C4-2B (cell line): ENCODE measurements around the gene TAX1BP3.

Experiments
- H3K27ac ChIP-seq: fragments of 450-650 bp; 2 replicates; pipeline ENCODE4 v1.5.1; 2017
- ZFX ChIP-seq: fragments of 450-650 bp; IDR thresholded peaks from 2 replicates; pipeline ENCODE4 v1.6.1; 2017
- TF ChIP-seq, protein P1 (sequence below): fragments of 450-650 bp; conservative IDR thresholded peaks from 2 replicates; pipeline ENCODE4 v1.5.1; 2017; ENCODE audit warnings: mild to moderate bottlenecking

The TAX1BP3 gene

DNA sequence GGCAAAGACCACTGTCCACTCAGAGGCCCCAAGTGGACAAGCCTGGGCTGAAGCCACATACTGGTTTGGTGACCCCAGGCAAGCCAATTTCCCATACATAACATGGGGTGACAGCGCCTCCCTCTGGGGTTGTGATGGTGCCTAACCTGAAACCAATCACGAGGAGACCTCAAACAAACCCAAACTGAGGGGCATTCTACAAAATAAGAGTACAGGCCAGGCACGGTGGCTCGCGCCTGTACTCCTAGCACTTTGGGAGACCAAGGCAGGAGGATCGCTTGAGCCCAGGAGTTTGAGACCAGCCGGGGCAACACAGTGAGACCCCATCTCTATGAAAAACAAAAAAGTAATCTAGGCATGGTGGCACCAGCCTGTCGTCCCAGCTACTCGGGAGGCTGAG is 24.0 kb upstream of the TAX1BP3 start:
- no peak overlapping the region for H3K27ac ChIP-seq
- TF ChIP-seq, protein P1, sequence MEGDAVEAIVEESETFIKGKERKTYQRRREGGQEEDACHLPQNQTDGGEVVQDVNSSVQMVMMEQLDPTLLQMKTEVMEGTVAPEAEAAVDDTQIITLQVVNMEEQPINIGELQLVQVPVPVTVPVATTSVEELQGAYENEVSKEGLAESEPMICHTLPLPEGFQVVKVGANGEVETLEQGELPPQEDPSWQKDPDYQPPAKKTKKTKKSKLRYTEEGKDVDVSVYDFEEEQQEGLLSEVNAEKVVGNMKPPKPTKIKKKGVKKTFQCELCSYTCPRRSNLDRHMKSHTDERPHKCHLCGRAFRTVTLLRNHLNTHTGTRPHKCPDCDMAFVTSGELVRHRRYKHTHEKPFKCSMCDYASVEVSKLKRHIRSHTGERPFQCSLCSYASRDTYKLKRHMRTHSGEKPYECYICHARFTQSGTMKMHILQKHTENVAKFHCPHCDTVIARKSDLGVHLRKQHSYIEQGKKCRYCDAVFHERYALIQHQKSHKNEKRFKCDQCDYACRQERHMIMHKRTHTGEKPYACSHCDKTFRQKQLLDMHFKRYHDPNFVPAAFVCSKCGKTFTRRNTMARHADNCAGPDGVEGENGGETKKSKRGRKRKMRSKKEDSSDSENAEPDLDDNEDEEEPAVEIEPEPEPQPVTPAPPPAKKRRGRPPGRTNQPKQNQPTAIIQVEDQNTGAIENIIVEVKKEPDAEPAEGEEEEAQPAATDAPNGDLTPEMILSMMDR = no peak
- no peak for TF ChIP-seq ZFX

DNA sequence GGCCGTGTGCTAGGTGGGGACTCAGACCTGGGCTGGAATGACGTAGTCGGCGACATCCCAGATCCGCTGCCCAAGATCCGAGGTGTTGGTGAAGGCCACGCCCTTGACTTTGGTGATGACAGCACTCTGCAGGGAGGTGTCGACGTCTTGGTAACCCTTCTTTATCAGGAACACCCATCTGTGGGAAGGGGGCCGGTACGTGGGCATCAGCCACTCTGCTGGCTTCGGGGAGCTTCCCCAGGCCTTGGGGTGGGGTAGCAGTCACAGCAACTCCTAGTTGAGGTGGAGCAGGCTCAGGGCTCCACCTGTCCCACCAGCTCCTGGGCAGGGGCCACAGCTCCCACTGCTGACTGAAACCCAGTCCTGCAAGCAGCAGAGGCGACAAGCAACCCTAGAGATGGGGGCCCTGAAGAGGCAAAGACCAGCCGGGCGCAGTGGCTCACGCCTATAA is 23.3 kb upstream of the TAX1BP3 start:
- H3K27ac ChIP-seq = no peak overlapping the region
- TF ChIP-seq, protein P1 = no peak
- TF ChIP-seq ZFX = no peak

DNA sequence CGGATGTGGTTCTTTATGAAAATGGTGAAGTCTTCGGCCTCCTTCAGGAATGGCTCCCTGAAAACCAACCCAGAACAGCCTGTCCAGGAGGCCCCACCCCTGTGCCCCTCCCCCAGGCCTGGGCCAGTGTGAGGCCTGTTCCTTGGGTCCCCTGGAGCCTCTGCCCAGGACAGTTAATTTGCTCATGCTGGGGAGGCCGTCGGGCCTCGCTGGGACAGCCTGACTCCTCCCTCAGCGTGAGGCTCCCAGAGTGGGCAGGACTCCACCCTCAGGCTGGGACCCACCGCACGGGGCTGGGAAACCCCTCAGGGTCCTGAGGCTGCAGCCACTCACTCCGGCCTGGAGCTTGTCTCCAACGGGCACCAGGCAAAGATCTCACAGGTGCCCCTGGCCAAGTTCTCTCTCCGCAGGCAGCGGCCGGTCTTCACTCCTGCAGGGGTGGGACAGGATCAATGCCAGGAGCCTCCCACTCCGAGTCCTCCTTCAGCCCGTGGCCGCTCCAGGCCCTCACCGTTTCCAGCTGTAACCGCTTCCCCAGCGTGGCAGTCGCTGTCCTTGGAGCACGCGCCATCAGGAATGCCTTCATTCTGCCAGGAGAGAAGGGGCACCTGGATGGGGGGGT is 21.8 kb upstream of the TAX1BP3 start:
- TF ChIP-seq, protein P1 = no peak
- no peak for TF ChIP-seq ZFX
- H3K27ac ChIP-seq = no peak overlapping the region

DNA sequence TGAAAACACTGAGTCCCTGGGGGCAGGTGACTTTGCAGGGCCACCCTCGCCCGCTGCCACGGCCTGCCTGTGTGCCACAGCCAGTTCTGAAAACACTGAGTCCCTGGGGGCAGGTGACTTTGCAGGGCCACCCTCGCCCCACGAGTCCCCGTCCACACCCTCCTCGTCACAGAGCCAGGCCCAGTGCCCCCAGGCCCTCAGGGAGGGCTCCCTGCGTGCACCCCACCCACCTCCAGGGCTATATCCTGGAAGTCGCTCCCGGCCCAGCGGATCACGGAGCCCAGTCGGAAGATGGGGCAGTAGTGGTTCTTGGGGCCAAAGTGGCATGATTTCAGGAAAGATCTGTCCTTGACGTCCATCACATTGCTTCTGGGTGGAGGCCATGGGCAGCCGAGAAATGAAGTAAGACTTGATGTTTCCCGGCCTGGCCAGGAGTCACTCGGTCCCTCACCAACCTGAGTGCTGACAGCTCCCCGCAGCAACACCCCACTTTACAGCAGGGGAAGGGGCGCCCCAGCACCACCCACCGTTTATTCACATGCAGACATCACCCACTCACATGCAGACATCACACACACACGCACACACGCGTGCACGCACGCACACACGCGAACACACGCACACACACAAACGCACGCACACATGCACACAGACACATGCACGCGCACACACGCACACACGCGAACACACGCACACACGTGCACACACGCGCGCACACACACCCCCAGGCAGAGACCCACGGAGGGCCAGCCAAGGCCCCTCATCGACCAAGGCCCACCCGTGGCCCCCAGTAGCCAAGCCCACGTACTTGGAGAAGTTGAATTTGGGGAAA is 21.1 kb upstream of the TAX1BP3 start:
- no peak for TF ChIP-seq ZFX
- TF ChIP-seq, protein P1 = no peak
- H3K27ac ChIP-seq = no peak overlapping the region

DNA sequence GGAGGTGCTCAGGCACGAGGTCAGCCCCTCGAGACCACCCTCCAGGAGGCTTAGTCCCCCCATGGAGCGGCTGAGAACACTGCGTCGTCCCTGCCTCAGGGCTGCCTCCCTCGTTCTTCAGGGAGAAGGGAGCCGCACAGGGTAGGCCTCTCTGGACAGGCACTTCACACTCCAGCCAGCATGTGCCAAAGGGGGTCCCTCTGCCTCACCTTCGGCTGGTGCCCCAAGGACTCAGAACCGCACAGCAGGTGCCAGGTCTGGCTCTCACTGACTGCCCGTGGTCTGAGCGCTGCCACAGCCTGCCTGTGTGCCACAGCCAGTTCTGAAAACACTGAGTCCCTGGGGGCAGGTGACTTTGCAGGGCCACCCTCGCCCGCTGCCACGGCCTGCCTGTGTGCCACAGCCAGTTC is 20.5 kb upstream of the TAX1BP3 start:
- no peak for TF ChIP-seq ZFX
- TF ChIP-seq, protein P1 = no peak
- no peak overlapping the region for H3K27ac ChIP-seq

DNA sequence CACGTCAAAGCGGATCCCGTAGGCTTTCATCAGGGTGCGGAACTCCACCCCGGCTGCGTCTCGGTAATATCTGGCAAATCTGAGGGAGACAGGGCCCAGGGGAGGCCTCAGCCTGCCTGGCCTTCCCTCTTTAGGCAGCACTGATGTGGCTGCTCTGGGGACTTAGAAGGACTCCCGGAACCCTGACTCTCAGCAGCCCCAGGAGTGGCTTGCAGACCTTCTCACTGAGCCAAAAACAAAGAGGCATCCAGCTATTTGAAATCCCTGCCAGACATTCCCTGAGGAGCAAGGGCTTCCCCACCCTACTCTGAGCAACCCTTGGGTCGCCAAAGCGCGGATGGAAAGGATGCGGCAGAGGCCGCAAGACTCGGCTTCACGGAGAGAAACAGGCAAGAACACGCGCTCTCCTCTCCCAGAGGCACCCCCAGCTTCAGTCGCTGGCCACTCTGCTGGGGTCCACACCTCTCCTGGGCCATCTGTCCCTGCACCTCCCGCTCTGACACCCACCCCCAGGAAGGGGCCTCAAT is 19.7 kb upstream of the TAX1BP3 start:
- no peak for TF ChIP-seq ZFX
- TF ChIP-seq, protein P1 = no peak
- H3K27ac ChIP-seq = no peak overlapping the region

DNA sequence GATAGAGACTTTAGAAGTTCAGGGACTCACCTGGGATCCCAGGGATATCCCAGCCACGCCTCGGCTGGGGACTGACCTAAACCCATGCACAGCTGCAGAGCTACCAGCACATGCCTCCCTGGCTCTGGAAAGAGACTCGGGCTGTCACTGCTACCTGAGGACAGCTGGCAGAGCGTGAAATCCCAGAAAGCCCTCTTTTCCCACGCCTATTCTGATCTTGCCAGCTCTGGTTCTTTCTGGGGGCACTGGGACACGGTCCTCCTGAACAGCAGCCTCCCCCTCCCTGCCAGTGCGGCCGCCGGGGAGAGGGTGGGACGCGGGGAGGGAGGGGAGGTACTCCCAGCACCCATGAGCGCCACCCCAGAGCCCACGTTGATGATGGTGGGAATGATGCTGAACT is 16.8 kb upstream of the TAX1BP3 start:
- H3K27ac ChIP-seq = no peak overlapping the region
- no peak for TF ChIP-seq ZFX
- TF ChIP-seq, protein P1 = no peak
